GM12878 (cell line): ENCODE data around the gene SHC4. TPM values are rescaled to one million over a fixed set of nuclear protein-coding genes. Genes with fewer than 3 reads are reported as not detected.

Experiments
- BACH1 ChIP-seq: fragments of 450-650 bp; IDR thresholded peaks from 2 replicates; pipeline ENCODE4 v1.6.1; 2017; ENCODE audit warnings: mild to moderate bottlenecking, borderline replicate concordance
- BRCA1 ChIP-seq: IDR thresholded peaks from 2 replicates; pipeline ENCODE4 v1.6.1; 2011; ENCODE audit warnings: low read depth, low read length, improper control_type of control experiment
- CHD2 ChIP-seq: IDR thresholded peaks from 2 replicates; pipeline ENCODE4 v1.6.1; 2011; ENCODE audit warnings: low read depth, low read length, improper control_type of control experiment, borderline replicate concordance
- EED ChIP-seq: sonication (generic); IDR thresholded peaks from 2 replicates; pipeline ENCODE4 v1.6.1; 2016; ENCODE audit warnings: antibody characterized with exemption, low read depth
- FOXM1 ChIP-seq: IDR thresholded peaks from 2 replicates; pipeline ENCODE4 v1.6.1; 2012; ENCODE audit warnings: low read depth, mild to moderate bottlenecking, inconsistent platforms, low read length, moderate library complexity
- JUND ChIP-seq: IDR thresholded peaks from 2 replicates; pipeline ENCODE4 v1.6.1; 2012; ENCODE audit warnings: low read depth, mild to moderate bottlenecking, low read length, improper control_type of control experiment, moderate library complexity
- NR2C1 ChIP-seq: fragments of 450-650 bp; IDR thresholded peaks from 2 replicates; pipeline ENCODE4 v1.6.1; 2017; ENCODE audit warnings: antibody characterized with exemption, mild to moderate bottlenecking, moderate library complexity
- NR2F1 ChIP-seq: fragments of 450-650 bp; conservative IDR thresholded peaks from 2 replicates; pipeline ENCODE4 v1.6.1; 2017; ENCODE audit warnings: mild to moderate bottlenecking
- NRF1 ChIP-seq: conservative IDR thresholded peaks from 2 replicates; pipeline ENCODE4 v1.6.1; 2011; ENCODE audit warnings: mild to moderate bottlenecking, low read depth, low read length, improper control_type of control experiment
- RAD51 ChIP-seq: fragments of 450-650 bp; IDR thresholded peaks from 2 replicates; pipeline ENCODE4 v1.6.1; 2016; ENCODE audit warnings: moderate library complexity, mild to moderate bottlenecking, inconsistent platforms
- RUNX3 ChIP-seq: IDR thresholded peaks from 2 replicates; pipeline ENCODE4 v1.6.1; 2012; ENCODE audit warnings: low read length, inconsistent platforms
- SPI1 ChIP-seq: IDR thresholded peaks from 2 replicates; pipeline ENCODE4 v1.6.1; 2011; ENCODE audit warnings: low read depth, mild to moderate bottlenecking, low read length, moderate library complexity, borderline replicate concordance; ENCODE audit not compliant: insufficient read depth
- SUZ12 ChIP-seq: fragments of 200-600 bp; sonication (generic); IDR thresholded peaks from one replicate; pipeline ENCODE4 v1.6.1; 2018; ENCODE audit warnings: antibody characterized with exemption, mild to moderate bottlenecking; ENCODE audit not compliant: unreplicated experiment
- ZNF622 ChIP-seq: fragments of 450-650 bp; IDR thresholded peaks from 2 replicates; pipeline ENCODE4 v1.6.1; 2017; ENCODE audit warnings: mild to moderate bottlenecking, inconsistent platforms
- polyA plus RNA-seq, 11 experiments: library from polyadenylated mRNA; depleted of rRNA in 4 of 11; unstranded in 6 of 11; stranded (reverse) in 5 of 11; fragments of >200 nt; fragmentation: Nextera tagmentation in 4 of 11; fragmentation: Illumina TruSeq in 1 of 11; extraction: Ambion mirVana in 4 of 11; extraction: Trizol in 1 of 11; gene quantifications; 1 replicate in 1 of 11; 2 replicates in 10 of 11; pipeline versions ENCODE4 v1.2.1 to v1.2.3, GENCODE V29; 2011 to 2016; ENCODE audit warnings: inconsistent platforms in 2 of 11, missing spikeins in 2 of 11, low read depth in 1 of 11
- total RNA-seq, 4 experiments: library from RNA; depleted of rRNA in 3 of 4; stranded (reverse); fragments of >200 nt in 3 of 4; fragmentation: Illumina TruSeq in 1 of 4; extraction: Trizol in 1 of 4; gene quantifications; 2 replicates each; pipeline versions ENCODE4 v1.2.1 to v1.2.3, GENCODE V29; 2013 to 2021
- TF ChIP-seq, protein P1 (sequence below): IDR thresholded peaks from 2 replicates; pipeline ENCODE4 v1.6.1; 2012; ENCODE audit warnings: improper control_type of control experiment, low read depth, low read length; ENCODE audit not compliant: insufficient replicate concordance
- TF ChIP-seq, protein P2 (sequence below): fragments of 450-650 bp; formaldehyde crosslinking; IDR thresholded peaks from 2 replicates; pipeline ENCODE4 v1.4.0; 2020; ENCODE audit warnings: mild to moderate bottlenecking, moderate library complexity
- TF ChIP-seq, protein P3 (sequence below): fragments of 150-350 bp; IDR thresholded peaks from 2 replicates; pipeline ENCODE4 v1.6.1; 2016; ENCODE audit warnings: low read depth, low read length

The SHC4 gene
- total and polyA plus RNA-seq, 10 of the 15 experiments (the other 5 are each of a cell fraction or from before 2014, with no cell fraction given) = 0.04 to 0.87 (median 0.14) TPM

DNA sequence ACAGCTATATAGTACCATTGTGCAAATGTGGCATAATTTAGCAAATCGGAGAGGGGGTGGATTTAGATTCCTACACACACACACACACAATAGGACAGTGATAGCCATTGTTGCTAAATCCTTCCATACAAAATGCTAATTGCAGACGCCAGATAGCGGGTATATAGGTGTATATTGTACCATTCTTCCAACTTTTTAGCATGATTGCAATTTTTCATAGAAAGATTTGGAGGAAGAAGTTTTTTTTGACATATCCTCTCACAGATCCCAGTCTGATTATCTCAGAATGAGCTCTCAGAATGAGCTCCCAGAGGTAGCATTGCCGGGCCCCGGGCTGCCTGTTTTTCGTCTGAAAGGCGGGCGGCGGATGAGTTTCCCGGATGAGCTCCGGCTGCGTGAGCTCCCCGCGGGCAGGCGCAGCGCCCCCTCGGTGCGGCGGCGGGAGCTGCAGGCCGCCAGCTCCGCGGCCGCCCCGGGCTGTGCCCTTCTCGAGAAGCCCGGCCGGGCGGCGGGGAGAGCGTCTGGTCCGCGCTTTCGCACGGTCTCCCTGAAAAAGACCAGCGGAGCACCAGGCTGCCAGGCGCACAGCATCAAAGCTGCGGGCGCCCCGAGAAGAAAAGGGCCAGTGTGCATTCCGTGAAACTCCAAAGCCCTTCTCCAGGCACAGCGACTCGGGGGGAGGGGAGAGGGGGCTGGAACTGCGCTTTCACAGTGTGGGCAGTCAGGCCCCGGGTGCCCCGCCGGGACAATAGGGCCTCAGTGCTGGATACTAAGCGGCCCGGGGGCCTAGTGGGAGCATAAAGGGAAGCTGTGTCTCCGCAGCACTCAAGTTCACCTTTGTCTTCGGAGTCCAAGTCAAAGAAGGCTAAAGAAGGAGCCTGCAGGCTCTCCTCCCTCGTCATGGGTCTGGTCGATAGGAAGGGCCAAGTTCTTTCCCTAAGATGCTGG lies 12.0 kb upstream of the SHC4 start (continued):
- 0 out of 2 replicates have a peak, but pooled peaks have one; percentile 34 for TF ChIP-seq BACH1
- TF ChIP-seq, protein P1, sequence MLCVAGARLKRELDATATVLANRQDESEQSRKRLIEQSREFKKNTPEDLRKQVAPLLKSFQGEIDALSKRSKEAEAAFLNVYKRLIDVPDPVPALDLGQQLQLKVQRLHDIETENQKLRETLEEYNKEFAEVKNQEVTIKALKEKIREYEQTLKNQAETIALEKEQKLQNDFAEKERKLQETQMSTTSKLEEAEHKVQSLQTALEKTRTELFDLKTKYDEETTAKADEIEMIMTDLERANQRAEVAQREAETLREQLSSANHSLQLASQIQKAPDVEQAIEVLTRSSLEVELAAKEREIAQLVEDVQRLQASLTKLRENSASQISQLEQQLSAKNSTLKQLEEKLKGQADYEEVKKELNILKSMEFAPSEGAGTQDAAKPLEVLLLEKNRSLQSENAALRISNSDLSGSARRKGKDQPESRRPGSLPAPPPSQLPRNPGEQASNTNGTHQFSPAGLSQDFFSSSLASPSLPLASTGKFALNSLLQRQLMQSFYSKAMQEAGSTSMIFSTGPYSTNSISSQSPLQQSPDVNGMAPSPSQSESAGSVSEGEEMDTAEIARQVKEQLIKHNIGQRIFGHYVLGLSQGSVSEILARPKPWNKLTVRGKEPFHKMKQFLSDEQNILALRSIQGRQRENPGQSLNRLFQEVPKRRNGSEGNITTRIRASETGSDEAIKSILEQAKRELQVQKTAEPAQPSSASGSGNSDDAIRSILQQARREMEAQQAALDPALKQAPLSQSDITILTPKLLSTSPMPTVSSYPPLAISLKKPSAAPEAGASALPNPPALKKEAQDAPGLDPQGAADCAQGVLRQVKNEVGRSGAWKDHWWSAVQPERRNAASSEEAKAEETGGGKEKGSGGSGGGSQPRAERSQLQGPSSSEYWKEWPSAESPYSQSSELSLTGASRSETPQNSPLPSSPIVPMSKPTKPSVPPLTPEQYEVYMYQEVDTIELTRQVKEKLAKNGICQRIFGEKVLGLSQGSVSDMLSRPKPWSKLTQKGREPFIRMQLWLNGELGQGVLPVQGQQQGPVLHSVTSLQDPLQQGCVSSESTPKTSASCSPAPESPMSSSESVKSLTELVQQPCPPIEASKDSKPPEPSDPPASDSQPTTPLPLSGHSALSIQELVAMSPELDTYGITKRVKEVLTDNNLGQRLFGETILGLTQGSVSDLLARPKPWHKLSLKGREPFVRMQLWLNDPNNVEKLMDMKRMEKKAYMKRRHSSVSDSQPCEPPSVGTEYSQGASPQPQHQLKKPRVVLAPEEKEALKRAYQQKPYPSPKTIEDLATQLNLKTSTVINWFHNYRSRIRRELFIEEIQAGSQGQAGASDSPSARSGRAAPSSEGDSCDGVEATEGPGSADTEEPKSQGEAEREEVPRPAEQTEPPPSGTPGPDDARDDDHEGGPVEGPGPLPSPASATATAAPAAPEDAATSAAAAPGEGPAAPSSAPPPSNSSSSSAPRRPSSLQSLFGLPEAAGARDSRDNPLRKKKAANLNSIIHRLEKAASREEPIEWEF = no peak
- TF ChIP-seq SPI1 = no peak
- TF ChIP-seq BRCA1 = no peak
- no peak for TF ChIP-seq NR2C1
- TF ChIP-seq CHD2 = 0 out of 2 replicates have a peak, but pooled peaks have one; percentile 47
- no peak for TF ChIP-seq SUZ12
- TF ChIP-seq EED = no peak
- no peak for TF ChIP-seq FOXM1
- no peak for TF ChIP-seq RAD51
- peak; percentile 46 for TF ChIP-seq RUNX3
- no peak for TF ChIP-seq JUND
- TF ChIP-seq, protein P2, sequence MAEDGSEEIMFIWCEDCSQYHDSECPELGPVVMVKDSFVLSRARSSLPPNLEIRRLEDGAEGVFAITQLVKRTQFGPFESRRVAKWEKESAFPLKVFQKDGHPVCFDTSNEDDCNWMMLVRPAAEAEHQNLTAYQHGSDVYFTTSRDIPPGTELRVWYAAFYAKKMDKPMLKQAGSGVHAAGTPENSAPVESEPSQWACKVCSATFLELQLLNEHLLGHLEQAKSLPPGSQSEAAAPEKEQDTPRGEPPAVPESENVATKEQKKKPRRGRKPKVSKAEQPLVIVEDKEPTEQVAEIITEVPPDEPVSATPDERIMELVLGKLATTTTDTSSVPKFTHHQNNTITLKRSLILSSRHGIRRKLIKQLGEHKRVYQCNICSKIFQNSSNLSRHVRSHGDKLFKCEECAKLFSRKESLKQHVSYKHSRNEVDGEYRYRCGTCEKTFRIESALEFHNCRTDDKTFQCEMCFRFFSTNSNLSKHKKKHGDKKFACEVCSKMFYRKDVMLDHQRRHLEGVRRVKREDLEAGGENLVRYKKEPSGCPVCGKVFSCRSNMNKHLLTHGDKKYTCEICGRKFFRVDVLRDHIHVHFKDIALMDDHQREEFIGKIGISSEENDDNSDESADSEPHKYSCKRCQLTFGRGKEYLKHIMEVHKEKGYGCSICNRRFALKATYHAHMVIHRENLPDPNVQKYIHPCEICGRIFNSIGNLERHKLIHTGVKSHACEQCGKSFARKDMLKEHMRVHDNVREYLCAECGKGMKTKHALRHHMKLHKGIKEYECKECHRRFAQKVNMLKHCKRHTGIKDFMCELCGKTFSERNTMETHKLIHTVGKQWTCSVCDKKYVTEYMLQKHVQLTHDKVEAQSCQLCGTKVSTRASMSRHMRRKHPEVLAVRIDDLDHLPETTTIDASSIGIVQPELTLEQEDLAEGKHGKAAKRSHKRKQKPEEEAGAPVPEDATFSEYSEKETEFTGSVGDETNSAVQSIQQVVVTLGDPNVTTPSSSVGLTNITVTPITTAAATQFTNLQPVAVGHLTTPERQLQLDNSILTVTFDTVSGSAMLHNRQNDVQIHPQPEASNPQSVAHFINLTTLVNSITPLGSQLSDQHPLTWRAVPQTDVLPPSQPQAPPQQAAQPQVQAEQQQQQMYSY = no peak
- TF ChIP-seq NRF1 = no peak
- no peak for TF ChIP-seq ZNF622
- TF ChIP-seq, protein P3, sequence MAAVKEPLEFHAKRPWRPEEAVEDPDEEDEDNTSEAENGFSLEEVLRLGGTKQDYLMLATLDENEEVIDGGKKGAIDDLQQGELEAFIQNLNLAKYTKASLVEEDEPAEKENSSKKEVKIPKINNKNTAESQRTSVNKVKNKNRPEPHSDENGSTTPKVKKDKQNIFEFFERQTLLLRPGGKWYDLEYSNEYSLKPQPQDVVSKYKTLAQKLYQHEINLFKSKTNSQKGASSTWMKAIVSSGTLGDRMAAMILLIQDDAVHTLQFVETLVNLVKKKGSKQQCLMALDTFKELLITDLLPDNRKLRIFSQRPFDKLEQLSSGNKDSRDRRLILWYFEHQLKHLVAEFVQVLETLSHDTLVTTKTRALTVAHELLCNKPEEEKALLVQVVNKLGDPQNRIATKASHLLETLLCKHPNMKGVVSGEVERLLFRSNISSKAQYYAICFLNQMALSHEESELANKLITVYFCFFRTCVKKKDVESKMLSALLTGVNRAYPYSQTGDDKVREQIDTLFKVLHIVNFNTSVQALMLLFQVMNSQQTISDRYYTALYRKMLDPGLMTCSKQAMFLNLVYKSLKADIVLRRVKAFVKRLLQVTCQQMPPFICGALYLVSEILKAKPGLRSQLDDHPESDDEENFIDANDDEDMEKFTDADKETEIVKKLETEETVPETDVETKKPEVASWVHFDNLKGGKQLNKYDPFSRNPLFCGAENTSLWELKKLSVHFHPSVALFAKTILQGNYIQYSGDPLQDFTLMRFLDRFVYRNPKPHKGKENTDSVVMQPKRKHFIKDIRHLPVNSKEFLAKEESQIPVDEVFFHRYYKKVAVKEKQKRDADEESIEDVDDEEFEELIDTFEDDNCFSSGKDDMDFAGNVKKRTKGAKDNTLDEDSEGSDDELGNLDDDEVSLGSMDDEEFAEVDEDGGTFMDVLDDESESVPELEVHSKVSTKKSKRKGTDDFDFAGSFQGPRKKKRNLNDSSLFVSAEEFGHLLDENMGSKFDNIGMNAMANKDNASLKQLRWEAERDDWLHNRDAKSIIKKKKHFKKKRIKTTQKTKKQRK = no peak
- TF ChIP-seq NR2F1 = 0 out of 2 replicates have a peak, but pooled peaks have one; percentile 29
